22Rv1 (cell line): ENCODE results near the gene TESK2.

Experiments used
- CTCF ChIP-seq: fragments of 450-650 bp; IDR thresholded peaks from 2 replicates; pipeline ENCODE4 v1.5.1; 2017; ENCODE audit warnings: mild to moderate bottlenecking
- ZFX ChIP-seq: fragments of 450-650 bp; IDR thresholded peaks from 2 replicates; pipeline ENCODE4 v1.6.1; 2017; ENCODE audit warnings: antibody characterized with exemption, borderline replicate concordance

- TF ChIP-seq CTCF (no peak), ZFX (no peak)
Measured at GRCh38 chr1:45346473-45346872, 144.5 kb downstream of the TESK2 start.
